ENCODE results near the gene E2F4. TPM values are rescaled to one million over a fixed set of nuclear protein-coding genes. Genes with fewer than 3 reads are reported as not detected.

Gene E2F4
- total and polyA plus RNA-seq, 10 of the 15 experiments (the other 5 are each of a cell fraction or from before 2014, with no cell fraction given): 11.7 to 132 (median 95.9) TPM

DNA sequence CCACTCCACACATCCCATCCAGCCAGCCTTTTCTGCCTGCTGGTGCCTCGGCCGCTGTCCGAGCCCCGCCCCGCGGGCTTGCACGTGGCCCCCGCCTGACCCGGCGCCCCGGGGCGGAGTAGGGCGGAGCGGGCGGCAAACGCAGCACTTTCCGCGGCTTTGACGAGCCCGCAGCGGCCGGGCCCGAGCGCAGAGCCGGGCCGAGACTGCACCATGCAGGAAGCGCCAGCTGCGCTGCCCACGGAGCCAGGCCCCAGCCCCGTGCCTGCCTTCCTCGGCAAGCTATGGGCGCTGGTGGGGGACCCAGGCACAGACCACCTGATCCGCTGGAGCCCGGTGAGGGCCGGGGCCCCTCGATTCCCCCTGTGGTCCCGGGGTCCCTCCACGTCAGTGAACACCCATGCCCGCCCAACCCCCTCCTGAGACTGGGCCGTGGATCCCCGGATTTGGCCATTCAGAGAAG lies 27.3 kb upstream of the E2F4 start, which contains the start of gene HSF4:
TSS of gene HSF4 (plus strand) at position 147 of the 463 bp plus-strand sequence. CDS start at position 214, 67 bp downstream.
- Histone ChIP-seq H3K4me1 (ENCODE audit: control insufficient read depth, insufficient read depth, low read length) (peaks cover 42% of the 10 kb centered on the region), H3K4me2 (ENCODE audit: control insufficient read depth, insufficient read depth) (peak within 1 kb of the TSS; percentile 83), H3K9me3 (replicated peaks; ENCODE audit: control insufficient read depth, insufficient read depth, low read length) (no peaks in the 10 kb centered on the region; the same call in 2 of the 3 replicates), H2AFZ (ENCODE audit: control insufficient read depth, low read depth, low read length) (peak within 1 kb of the TSS; percentile 70), H3K27me3 (replicated peaks in 1 of 2; ENCODE audit: control insufficient read depth in 2 of 2, insufficient read depth in 2 of 2, low read length in 1 of 2) (peaks cover 2 to 18% of the 10 kb centered on the region in 2 experiments), H3K27ac (ENCODE audit: control insufficient read depth, insufficient read depth) (no peak within 1 kb of the TSS), H3K79me2 (ENCODE audit: control insufficient read depth, insufficient read depth, low read length) (no peaks in the 10 kb centered on the region; the same call in 1 of the 2 replicates), H3K9ac (ENCODE audit: control insufficient read depth, insufficient read depth, low read length) (no peak within 1 kb of the TSS; the same call in 1 of the 2 replicates), H4K20me1 (ENCODE audit: control insufficient read depth, insufficient read depth) (no peaks in the 10 kb centered on the region; the same call in 1 of the 2 replicates), H3K36me3 (ENCODE audit: control insufficient read depth in 2 of 2, insufficient read depth in 2 of 2, low read length in 1 of 2) (no peaks in the 10 kb centered on the region), H3K4me3 (peak within 1 kb of the TSS; percentile 53; the same call in 1 of the 2 replicates)
- DNase-seq (ENCODE audit: low read depth, low spot score) (no peak), ATAC-seq (peak; percentile 2), FAIRE-seq (no peak)
- in situ Hi-C loops (cut with MboI): no loop called here
- ChIA-PET SMC1A (ENCODE audit: uncharacterized antibody, unreplicated experiment) (no interaction called here), RAD21 (ENCODE audit: unreplicated experiment) (no interaction called here), CTCF (no interaction called here), POLR2A (interaction anchor here (8.2 kb wide), 1 partner anchor 8 kb away, joined by 137 read pairs; the partner anchor contains the start of gene NOL3)
- intact Hi-C loops (cut with micrococcal nuclease; ENCODE audit: unreplicated experiment): no loop called here
- WGBS (ENCODE audit: insufficient coverage, insufficient replicate concordance, low lambda C conversion rate, missing lambda C conversion rate): 1% methylated on average over 12 of the region's 41 CpGs
- no TSS peak for BruUV-seq (replicated peaks)
- TF ChIP-seq SREBF1 (IDR thresholded peaks at IDR 0.05; ENCODE audit: low read length) (no peak), ZNF207 (IDR thresholded peaks at IDR 0.05; ENCODE audit: borderline replicate concordance) (no peak), TARDBP (IDR thresholded peaks at IDR 0.05; ENCODE audit: borderline replicate concordance) (no peak), BACH1 (IDR thresholded peaks at IDR 0.05; ENCODE audit: borderline replicate concordance) (peak; percentile 37; the same call in 1 of the 2 replicates), NR2F1 (conservative IDR thresholded peaks at IDR 0.05) (peak; percentile 72), SREBF2 (IDR thresholded peaks at IDR 0.05; ENCODE audit: low read length) (no peak), MTA2 (IDR thresholded peaks at IDR 0.05; ENCODE audit: low read depth) (no peak), IKZF1 (conservative IDR thresholded peaks at IDR 0.05) (0 out of 2 replicates have a peak, but pooled peaks have one; percentile 37), RFX5 (IDR thresholded peaks at IDR 0.05; ENCODE audit: low read depth, low read length) (no peak), CEBPZ (IDR thresholded peaks at IDR 0.05; ENCODE audit: low read depth, low read length) (no peak), SMARCA5 (IDR thresholded peaks at IDR 0.05) (peak; percentile 39; the same call in 1 of the 2 replicates), ZNF24 (IDR thresholded peaks at IDR 0.05) (no peak), BHLHE40 (IDR thresholded peaks at IDR 0.05; ENCODE audit: borderline replicate concordance in 1 of 2, low read depth in 2 of 2, low read length in 1 of 2) (peak; percentile 80 to 93; a peak in 3 of 4 replicates)
- TF ChIP-seq, protein P1, sequence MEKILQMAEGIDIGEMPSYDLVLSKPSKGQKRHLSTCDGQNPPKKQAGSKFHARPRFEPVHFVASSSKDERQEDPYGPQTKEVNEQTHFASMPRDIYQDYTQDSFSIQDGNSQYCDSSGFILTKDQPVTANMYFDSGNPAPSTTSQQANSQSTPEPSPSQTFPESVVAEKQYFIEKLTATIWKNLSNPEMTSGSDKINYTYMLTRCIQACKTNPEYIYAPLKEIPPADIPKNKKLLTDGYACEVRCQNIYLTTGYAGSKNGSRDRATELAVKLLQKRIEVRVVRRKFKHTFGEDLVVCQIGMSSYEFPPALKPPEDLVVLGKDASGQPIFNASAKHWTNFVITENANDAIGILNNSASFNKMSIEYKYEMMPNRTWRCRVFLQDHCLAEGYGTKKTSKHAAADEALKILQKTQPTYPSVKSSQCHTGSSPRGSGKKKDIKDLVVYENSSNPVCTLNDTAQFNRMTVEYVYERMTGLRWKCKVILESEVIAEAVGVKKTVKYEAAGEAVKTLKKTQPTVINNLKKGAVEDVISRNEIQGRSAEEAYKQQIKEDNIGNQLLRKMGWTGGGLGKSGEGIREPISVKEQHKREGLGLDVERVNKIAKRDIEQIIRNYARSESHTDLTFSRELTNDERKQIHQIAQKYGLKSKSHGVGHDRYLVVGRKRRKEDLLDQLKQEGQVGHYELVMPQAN (conservative IDR thresholded peaks at IDR 0.05): 0 out of 2 replicates have a peak, but pooled peaks have one; percentile 23
- TF ChIP-seq, protein P2, sequence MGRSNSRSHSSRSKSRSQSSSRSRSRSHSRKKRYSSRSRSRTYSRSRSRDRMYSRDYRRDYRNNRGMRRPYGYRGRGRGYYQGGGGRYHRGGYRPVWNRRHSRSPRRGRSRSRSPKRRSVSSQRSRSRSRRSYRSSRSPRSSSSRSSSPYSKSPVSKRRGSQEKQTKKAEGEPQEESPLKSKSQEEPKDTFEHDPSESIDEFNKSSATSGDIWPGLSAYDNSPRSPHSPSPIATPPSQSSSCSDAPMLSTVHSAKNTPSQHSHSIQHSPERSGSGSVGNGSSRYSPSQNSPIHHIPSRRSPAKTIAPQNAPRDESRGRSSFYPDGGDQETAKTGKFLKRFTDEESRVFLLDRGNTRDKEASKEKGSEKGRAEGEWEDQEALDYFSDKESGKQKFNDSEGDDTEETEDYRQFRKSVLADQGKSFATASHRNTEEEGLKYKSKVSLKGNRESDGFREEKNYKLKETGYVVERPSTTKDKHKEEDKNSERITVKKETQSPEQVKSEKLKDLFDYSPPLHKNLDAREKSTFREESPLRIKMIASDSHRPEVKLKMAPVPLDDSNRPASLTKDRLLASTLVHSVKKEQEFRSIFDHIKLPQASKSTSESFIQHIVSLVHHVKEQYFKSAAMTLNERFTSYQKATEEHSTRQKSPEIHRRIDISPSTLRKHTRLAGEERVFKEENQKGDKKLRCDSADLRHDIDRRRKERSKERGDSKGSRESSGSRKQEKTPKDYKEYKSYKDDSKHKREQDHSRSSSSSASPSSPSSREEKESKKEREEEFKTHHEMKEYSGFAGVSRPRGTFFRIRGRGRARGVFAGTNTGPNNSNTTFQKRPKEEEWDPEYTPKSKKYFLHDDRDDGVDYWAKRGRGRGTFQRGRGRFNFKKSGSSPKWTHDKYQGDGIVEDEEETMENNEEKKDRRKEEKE (IDR thresholded peaks at IDR 0.05): no peak
- TF ChIP-seq, protein P3, sequence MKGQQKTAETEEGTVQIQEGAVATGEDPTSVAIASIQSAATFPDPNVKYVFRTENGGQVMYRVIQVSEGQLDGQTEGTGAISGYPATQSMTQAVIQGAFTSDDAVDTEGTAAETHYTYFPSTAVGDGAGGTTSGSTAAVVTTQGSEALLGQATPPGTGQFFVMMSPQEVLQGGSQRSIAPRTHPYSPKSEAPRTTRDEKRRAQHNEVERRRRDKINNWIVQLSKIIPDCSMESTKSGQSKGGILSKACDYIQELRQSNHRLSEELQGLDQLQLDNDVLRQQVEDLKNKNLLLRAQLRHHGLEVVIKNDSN (IDR thresholded peaks at IDR 0.05; ENCODE audit: borderline replicate concordance, extremely low read length, insufficient read depth, low read depth, low read length): peak; percentile 55
